HL-60 (cell line): ENCODE data around the gene SPIRE1.
"Not testable (repeated sequence)": the region's sequence is repeated elsewhere in the genome, so short reads cannot be mapped to it uniquely, and the experiment has no call there.

Experiments used
- DNase-seq, 2 experiments: peaks; one replicate each; pipeline ENCODE4 v3.0.0-alpha.2; 2010 to 2020; ENCODE audit warnings: low read depth in 1 of 2, low spot score in 1 of 2
- H3K27ac ChIP-seq: fragments of 250-450 bp; sonication (Bioruptor Pico); replicated peaks from 2 replicates; pipeline ENCODE4 v1.5.1; 2020; ENCODE audit warnings: mild to moderate bottlenecking, moderate library complexity
- H3K27me3 ChIP-seq: fragments of 250-450 bp; sonication (Bioruptor Pico); 2 replicates; pipeline ENCODE4 v1.5.1; 2021; ENCODE audit warnings: mild to moderate bottlenecking, moderate library complexity; ENCODE audit not compliant: insufficient read depth, poor library complexity, severe bottlenecking
- H3K4me3 ChIP-seq: replicated peaks from 2 replicates; pipeline ENCODE4 v1.5.1; 2011; ENCODE audit warnings: mild to moderate bottlenecking, control low read depth, low read length; ENCODE audit not compliant: insufficient read depth
- GABPA ChIP-seq: IDR thresholded peaks from 2 replicates; pipeline ENCODE4 v1.6.1; 2012; ENCODE audit warnings: low read depth
- POLR2AphosphoS5 ChIP-seq: IDR thresholded peaks from 2 replicates; pipeline ENCODE4 v1.6.1; 2012; ENCODE audit warnings: low read depth
- SPI1 ChIP-seq: IDR thresholded peaks from 2 replicates; pipeline ENCODE4 v1.6.1; 2012; ENCODE audit warnings: low read depth, mild to moderate bottlenecking, borderline replicate concordance
- TF ChIP-seq, protein P1 (sequence below): IDR thresholded peaks from one replicate; pipeline ENCODE4 v1.5.1; 2011; ENCODE audit warnings: low read length, control low read depth, inconsistent platforms; ENCODE audit not compliant: insufficient read depth
- TF ChIP-seq, protein P2 (sequence below): IDR thresholded peaks from 2 replicates; pipeline ENCODE4 v1.6.1; 2012; ENCODE audit warnings: low read depth; ENCODE audit not compliant: insufficient replicate concordance

SPIRE1 gene

DNA sequence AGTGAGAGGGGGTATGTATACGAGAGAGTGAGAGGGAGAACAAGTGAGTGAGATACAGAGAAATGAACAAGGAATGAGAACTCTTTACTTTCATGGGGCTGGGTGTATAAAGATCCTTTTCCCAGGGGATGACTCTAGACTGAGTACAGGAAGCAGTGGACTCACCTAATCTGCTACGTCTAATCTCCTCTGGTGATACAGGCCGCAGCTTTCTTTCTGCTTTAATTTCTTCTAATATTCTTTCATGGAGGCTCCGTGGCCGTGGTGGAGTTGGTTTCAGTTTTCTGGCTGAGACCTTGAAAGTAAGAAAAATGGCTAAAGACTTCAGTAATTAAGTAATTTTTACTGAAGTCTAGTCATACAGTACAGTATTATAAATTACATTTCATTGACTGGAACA lies 165.0 kb downstream of the SPIRE1 start:
- H3K27ac ChIP-seq = no peak overlapping the region
- H3K27me3 ChIP-seq = peaks cover 7% of the 10 kb centered on the region
- no peak overlapping the region for H3K4me3 ChIP-seq
- DNase-seq = no peak
- TF ChIP-seq, protein P1, sequence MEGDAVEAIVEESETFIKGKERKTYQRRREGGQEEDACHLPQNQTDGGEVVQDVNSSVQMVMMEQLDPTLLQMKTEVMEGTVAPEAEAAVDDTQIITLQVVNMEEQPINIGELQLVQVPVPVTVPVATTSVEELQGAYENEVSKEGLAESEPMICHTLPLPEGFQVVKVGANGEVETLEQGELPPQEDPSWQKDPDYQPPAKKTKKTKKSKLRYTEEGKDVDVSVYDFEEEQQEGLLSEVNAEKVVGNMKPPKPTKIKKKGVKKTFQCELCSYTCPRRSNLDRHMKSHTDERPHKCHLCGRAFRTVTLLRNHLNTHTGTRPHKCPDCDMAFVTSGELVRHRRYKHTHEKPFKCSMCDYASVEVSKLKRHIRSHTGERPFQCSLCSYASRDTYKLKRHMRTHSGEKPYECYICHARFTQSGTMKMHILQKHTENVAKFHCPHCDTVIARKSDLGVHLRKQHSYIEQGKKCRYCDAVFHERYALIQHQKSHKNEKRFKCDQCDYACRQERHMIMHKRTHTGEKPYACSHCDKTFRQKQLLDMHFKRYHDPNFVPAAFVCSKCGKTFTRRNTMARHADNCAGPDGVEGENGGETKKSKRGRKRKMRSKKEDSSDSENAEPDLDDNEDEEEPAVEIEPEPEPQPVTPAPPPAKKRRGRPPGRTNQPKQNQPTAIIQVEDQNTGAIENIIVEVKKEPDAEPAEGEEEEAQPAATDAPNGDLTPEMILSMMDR = no peak
- TF ChIP-seq, protein P2, sequence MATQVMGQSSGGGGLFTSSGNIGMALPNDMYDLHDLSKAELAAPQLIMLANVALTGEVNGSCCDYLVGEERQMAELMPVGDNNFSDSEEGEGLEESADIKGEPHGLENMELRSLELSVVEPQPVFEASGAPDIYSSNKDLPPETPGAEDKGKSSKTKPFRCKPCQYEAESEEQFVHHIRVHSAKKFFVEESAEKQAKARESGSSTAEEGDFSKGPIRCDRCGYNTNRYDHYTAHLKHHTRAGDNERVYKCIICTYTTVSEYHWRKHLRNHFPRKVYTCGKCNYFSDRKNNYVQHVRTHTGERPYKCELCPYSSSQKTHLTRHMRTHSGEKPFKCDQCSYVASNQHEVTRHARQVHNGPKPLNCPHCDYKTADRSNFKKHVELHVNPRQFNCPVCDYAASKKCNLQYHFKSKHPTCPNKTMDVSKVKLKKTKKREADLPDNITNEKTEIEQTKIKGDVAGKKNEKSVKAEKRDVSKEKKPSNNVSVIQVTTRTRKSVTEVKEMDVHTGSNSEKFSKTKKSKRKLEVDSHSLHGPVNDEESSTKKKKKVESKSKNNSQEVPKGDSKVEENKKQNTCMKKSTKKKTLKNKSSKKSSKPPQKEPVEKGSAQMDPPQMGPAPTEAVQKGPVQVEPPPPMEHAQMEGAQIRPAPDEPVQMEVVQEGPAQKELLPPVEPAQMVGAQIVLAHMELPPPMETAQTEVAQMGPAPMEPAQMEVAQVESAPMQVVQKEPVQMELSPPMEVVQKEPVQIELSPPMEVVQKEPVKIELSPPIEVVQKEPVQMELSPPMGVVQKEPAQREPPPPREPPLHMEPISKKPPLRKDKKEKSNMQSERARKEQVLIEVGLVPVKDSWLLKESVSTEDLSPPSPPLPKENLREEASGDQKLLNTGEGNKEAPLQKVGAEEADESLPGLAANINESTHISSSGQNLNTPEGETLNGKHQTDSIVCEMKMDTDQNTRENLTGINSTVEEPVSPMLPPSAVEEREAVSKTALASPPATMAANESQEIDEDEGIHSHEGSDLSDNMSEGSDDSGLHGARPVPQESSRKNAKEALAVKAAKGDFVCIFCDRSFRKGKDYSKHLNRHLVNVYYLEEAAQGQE = no peak
- TF ChIP-seq GABPA (no peak), SPI1 (no peak), POLR2AphosphoS5 (no peak)

DNA sequence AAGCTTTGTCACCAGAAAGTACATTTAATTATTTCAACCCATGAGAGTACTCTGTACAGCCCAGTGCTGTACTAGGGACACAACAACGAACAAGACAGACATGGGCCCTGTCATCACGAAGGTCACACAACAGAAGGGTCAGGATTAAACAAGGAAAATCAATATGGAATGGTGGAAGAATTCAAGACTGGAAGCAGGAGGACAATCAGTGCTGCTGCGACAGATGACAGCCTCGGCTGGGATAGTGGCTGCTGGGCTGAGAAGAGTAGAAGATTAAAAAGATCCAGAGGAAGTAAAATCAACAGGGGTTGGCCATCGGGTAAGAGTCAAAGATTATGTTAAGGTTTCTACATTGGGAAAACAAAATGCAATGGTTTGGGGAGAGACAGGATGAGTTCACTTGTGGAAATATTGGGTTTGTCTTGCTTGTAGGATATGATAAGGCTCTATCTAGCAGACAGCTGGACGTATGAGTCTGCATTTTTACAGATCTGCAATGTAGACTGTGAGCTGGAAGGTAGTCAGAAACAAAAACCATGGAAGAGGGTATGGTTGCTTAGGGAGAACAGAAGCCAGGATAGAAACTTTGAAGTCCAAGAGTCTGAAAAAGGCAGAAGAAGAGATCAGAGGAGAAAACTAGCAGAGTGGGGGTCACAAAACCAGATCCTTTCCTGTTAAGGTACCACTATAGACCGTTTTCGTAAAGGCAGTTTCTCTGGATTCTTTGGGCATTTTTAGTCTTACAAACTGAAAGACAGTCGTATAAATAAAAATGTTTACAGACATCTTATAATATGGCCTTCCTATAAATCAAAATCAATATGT lies 166.1 kb downstream of the SPIRE1 start:
- Histone ChIP-seq H3K27ac (no peak overlapping the region), H3K4me3 (no peak overlapping the region), H3K27me3 (peaks cover 7% of the 10 kb centered on the region)
- no peak for DNase-seq
- TF ChIP-seq, protein P2 = no peak
- TF ChIP-seq, protein P1 = no peak
- no peak for TF ChIP-seq POLR2AphosphoS5
- TF ChIP-seq SPI1 = no peak
- no peak for TF ChIP-seq GABPA

DNA sequence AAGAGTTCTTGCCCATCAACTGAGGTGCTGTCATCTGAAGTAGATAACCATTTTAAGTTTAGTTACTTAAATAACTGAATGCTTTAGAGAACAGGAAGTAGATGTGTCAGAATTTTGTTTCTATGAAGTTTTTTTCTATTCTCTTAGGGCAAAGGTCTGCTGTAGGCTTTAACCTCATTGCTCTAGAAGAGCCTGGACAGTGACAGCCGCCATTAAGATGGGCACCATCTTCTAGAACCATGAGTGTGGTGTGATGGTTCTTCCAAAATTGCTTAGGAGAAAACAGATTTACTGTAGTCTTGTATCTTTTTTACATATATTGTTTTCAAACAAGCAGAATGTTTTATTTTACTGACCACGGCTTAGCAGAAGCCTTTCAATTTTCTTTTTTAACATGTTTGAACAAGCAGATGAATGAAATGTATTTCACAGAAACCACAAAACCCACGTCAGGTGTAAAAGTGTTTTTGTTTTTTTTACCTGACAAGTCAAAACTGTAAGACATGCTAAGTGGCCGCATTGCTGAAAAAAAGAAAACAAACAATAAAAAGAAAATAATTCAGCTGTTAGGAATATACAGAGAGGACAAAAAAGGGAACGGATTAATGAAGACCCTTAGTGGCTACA lies 172.3 kb downstream of the SPIRE1 start:
- TF ChIP-seq POLR2AphosphoS5 (no peak), SPI1 (no peak), GABPA (no peak)
- TF ChIP-seq, protein P2 = no peak
- TF ChIP-seq, protein P1 = no peak

DNA sequence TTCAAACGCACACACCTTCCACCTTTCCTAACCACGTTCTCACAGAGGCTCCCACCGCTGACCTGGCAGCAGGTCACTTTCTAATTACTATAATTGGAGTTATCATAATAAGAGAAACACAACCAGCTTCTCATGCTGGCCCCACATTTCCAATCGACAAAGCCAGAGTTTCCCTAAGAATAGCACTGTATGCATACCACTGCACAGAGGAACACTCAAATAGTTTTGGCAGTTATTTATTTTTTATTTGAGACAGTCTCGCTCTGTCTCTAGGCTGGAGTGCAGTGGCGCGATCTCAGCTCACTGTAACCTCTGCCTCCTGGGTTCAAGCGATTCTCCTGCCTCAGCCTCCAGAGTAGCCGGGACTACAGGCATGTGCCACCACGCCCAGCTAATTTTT lies 176.0 kb downstream of the SPIRE1 start:
- H3K4me3 ChIP-seq, H3K27ac ChIP-seq, DNase-seq, H3K27me3 ChIP-seq: not testable (repeated sequence)

More for the DNA sequence above, 172.3 kb downstream of the SPIRE1 start:
- DNase-seq = no peak
- no peak overlapping the region for H3K4me3 ChIP-seq
- no peak overlapping the region for H3K27ac ChIP-seq
- peaks cover 2% of the 10 kb centered on the region for H3K27me3 ChIP-seq
